ENCODE measurements around the gene KMT5C.
A peak's percentile ranks its signal among the peaks of the same experiment; 100 is the strongest.

The KMT5C gene

GRCh38 chr19:55347442-55348009 is 7.8 kb downstream of the KMT5C start:
- DNase-seq = no peak

GRCh38 chr19:55348317-55349034 is 8.8 kb downstream of the KMT5C start:
- DNase-seq = no peak

DNA sequence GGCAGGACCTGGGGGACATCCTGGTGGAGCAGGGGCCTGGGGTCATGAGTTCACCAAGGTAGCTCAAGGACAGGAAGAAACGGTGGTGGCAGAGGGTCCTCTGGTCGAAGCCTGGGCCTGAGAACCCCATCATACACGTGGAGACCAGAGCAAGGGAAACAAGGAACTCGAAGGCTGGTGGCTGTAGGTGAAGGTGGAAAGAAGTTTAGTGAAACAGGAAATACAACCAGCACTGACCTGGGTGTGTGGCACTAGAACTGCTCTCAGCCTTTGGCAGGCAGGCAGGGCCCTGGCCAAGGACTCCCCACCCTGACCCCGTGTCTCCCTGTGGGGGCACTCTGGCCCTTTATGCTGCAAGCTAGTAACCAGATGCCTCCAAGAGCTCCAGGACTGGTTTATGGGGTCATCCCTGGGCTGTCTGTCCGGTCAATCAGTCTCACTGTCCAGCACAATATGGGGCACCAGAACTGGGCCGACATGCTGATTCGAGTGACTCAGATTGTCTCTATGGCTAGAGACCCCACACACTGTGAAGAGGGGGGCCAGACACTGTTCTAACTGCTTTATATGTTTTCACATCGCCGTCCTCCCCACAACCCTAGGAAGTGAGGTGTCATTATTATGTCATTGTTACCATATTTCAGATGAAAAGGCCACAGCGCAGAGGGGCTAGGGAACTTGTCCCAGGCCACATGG is 11.1 kb downstream of the KMT5C start:
- no peak for DNase-seq

DNA sequence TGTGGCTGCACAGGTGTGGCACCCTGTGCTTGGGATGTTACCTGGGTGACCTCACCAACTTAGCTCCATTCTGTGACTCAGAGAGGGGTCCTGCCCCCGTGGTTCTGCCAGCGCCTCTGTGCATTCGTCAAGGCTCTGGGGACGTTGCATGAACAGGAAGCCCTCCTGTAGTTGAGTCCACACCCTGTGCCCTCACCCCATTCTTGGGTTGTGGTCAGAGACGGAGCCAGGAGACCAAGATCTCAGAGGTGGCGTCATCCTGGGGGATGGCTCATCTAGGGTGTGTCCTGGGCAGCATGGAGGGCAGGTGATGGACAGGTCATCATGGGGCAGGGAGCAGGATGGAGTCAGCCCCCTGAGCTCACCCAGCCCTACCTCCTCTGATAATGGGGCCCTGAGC is 12.4 kb downstream of the KMT5C start:
- DNase-seq = no peak

DNA sequence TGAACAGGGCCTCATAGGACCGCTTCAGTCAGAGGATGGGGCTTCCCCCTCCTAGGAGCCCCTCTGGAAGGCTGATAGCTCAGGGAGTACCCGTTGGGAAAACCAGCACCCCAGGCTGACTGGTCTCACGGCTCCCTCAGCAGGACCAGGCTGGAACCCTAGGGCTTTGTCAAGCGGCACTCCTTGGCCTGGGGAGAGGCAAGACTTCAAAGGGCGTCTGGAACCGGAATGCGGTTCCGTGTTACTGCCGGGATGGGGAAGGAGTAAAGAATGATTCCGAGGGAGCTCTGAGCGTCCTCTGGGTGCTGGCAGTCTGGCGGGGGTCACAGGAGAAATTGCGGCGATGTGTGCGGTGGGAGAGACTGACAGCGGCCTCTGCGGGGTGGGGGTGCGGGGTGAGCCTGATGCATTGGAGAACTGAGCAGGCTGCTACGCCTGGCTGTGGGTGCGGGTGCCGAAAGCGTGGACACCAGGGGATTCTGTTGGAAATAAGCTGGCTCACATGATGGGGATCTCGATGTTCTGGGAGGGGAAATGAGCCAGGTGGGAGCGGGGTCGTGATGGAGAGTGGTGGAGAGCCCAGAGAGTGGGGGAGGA is 13.0 kb downstream of the KMT5C start:
- DNase-seq = no peak

GRCh38 chr19:55353356-55353802 is 13.7 kb downstream of the KMT5C start:
- DNase-seq = no peak

GRCh38 chr19:55353803-55354697 is 14.4 kb downstream of the KMT5C start:
- DNase-seq = peak; percentile 48

- DNase-seq = no peak
Measured at GRCh38 chr19:55354698-55355212, 15.1 kb downstream of the KMT5C start, which contains the start of gene COX6B2. Gene COX6B2 (minus strand): TSS chr19:55354719. CDS start chr19:55354521, 198 bp downstream.

DNA sequence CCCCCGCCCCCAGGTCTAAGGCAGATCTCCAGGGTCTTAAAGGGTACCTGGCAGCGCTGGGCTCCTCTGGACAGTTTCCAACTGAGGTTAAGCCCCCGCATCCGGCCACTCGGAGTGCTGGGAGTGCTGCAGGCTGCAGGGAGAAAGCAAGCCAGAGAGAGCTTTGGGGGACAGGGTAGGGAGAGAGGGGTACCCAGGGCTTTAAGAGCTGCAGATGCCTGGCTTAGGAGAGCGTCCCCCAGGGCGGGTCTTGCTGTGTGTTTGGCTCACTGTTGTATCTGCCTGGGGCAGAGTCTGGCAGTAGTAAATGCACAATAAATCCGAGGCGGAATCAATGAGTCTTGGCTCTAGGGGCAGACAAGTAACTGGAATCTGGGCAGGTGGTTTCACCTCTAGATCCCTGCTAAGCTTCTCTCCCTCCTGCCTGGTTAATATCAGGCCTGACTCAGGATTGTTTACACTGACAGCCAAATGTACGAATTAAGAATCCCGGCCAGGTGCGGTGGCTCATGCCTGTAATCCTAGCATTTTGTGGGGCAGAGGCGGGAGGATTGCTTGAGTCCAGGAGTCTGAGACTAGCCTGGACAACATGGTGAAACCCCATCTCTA is 15.6 kb downstream of the KMT5C start:
- no peak for DNase-seq

GRCh38 chr19:55358493-55358892 is 18.8 kb downstream of the KMT5C start:
- no peak for DNase-seq

DNA sequence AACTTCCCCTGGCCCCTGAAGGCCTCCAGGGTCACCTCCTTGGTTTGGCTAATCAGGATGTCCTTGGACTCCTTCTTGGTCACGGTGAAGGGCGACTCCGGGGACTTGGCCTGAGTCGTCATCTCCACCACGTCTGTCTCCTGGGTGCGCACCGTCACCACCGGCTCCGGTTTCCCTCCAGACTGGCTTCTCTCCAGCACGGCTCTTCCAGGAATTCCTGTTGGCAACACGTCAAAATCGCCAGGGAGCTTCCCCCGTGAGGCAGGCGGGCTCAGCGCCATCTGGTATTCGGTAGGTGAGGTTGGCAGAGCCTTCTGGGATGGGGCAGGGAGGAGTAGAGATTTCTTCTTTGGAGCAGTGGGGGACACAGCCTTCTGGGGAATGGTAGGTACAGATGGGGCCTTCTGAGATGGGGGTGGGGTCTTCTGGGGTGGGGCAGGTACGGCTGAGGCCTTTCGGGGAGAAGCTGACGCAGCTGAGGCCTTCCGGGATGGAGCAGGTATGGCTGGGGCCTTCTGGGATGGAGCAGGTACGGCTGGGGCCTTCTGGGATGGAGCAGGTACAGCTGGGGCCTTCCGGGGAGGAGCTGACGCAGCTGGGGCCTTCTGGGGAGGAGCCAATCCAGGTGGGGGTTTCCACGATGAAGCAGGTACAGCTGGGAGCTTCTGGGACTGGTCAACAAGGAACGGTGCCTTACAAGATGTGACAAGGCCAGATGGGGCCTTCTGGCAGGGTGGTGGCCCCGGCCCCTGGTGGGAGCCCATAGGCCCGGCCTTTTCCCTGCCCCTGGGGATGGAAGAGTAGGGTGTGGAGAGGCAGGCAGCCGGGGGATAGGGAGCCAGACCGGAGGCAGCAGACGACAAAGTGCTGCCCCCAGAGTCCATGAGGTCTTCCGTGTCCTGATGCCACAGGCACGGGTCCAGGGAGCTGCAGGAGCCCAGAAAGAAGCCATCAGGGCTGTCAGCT is 19.6 kb downstream of the KMT5C start:
- DNase-seq = no peak

DNA sequence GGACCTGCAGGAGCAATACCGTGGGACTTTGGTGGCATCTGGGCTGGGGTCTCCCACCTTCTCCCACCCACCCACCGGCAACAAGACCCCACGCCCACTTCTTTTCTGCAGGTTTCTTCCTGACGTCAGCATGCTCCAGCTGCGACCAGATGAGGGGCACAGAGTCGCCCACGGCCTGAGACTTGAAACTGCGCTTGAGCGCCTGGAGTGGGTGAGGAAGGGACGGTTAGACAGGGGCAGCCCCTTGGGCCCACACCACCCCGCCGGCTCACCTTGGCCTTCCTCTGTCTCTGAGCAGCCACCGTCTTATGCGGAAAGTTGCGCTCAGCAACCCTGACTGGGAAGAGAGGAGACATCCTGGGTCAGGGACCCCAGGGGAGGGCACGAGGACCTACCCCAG is 21.2 kb downstream of the KMT5C start:
- DNase-seq = no peak

- no peak for DNase-seq
Measured at GRCh38 chr19:55362174-55362989, 22.7 kb downstream of the KMT5C start.

- DNase-seq = no peak
Measured at GRCh38 chr19:55362990-55363716, 23.5 kb downstream of the KMT5C start, which contains the start of gene GARIN5B. Gene GARIN5B (minus strand): TSS chr19:55363260. CDS start chr19:55363066, 194 bp downstream.

DNA sequence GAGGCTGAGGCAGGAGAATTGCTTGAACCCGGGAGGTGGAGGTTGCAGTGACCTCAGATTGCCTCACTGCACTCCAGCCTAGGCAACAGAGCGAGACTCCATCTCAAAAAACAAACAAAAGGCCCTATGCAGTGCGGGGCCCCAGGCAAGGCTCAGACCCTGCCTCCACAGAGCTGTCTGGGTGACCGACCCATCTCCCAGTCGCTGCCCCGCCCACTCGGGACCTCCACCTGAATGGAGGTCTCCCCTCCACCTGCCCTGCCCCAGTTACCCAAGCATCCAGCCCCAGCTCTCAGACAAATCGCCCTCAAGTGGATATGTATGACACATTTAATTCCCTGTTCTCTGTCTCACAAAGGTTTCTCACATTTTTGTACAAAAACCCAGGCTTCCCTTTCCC is 25.6 kb downstream of the KMT5C start:
- no peak for DNase-seq

DNA sequence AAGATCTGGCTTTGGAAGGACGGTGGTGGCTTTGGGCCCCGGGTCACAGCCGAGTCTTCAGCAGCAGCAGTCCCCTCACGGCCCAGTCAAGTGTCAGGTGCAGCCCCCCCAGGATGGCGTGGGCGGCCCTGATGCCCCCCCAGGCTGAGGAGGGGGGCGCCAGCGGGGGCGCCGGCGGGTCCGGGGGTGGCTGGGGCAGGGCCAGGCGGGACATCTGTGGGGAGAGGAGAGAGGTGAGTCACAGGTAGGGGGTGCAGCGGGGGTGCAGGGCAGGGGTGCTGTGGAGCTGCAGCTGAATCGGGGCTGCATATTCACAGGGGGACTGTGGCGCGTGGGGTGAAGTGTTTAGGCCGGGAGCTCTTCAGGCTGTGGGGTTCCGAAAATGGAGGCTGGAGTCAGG is 26.3 kb downstream of the KMT5C start:
- no peak for DNase-seq

- DNase-seq = no peak
Measured at GRCh38 chr19:55366790-55367189, 27.1 kb downstream of the KMT5C start.

- no peak for DNase-seq
Measured at GRCh38 chr19:55368106-55368505, 28.4 kb downstream of the KMT5C start.
